ENCODE results near the gene FOXE3. TPM values are rescaled to one million over a fixed set of nuclear protein-coding genes. Genes with fewer than 3 reads are reported as not detected.

The FOXE3 gene
- total RNA-seq, 1 experiment from 2014 or later, result 0.15 TPM

GRCh38 chr1:47442202-47442601 is 26.1 kb downstream of the FOXE3 start:
- Mint-ChIP-seq H3K4me1 (peaks cover 23 to 35% of the 10 kb centered on the region in 2 experiments), H3K4me3 (no peak overlapping the region), H3K36me3 (ENCODE audit: insufficient read depth in 1 of 3, low read depth in 3 of 3) (no peaks in the 10 kb centered on the region; a peak in 1 of 7 replicates), H3K27me3 (ENCODE audit: low read depth) (peaks cover 9% of the 10 kb centered on the region), H3K9me3 (peaks cover 0 to 10% of the 10 kb centered on the region in 2 experiments; a peak in 2 of 5 replicates), H3K27ac (no peak overlapping the region)
- Histone ChIP-seq H4K5ac (ENCODE audit: insufficient read length, low read depth, low read length) (no peak overlapping the region), H3K4ac (ENCODE audit: low read depth, low read length) (no peak overlapping the region), H3K56ac (ENCODE audit: insufficient read length, low read depth, low read length) (no peak overlapping the region), H2BK12ac (ENCODE audit: insufficient read length, low read depth, low read length) (no peak overlapping the region), H3K18ac (ENCODE audit: insufficient read length, low read depth, low read length) (no peak overlapping the region), H3K14ac (ENCODE audit: insufficient read depth, low read length) (no peak overlapping the region), H3K27me3 (ENCODE audit: insufficient read depth, low read length) (peaks cover 88% of the 10 kb centered on the region), H2AFZ (ENCODE audit: low read length) (no peak overlapping the region), H2BK20ac (ENCODE audit: low read depth, low read length, poor library complexity, severe bottlenecking) (no peak overlapping the region), H4K20me1 (ENCODE audit: control insufficient read depth, insufficient read depth, insufficient read length) (no peaks in the 10 kb centered on the region), H4K8ac (replicated peaks; ENCODE audit: insufficient read length, low read depth, low read length) (no peak overlapping the region), H3K23me2 (ENCODE audit: insufficient read length, low read depth, low read length, poor library complexity, severe bottlenecking) (peaks cover 16% of the 10 kb centered on the region), H3K9ac (ENCODE audit: extremely low read depth, insufficient read length, low read length) (no peak overlapping the region), H3T11ph (ENCODE audit: low read length) (no peak overlapping the region), H2BK15ac (ENCODE audit: low read depth, low read length) (no peak overlapping the region), H3K4me1 (ENCODE audit: insufficient read depth, low read length) (peaks cover 6% of the 10 kb centered on the region; the same call in 1 of the 2 replicates), H3K4me2 (ENCODE audit: insufficient read depth, insufficient read length, low read length) (no peak overlapping the region), H2BK5ac (ENCODE audit: insufficient read length, low read length) (no peak overlapping the region), H4K91ac (ENCODE audit: insufficient read length, low read depth, low read length) (no peak overlapping the region), H3K79me1 (ENCODE audit: insufficient read depth, low read depth, low read length, poor library complexity, severe bottlenecking) (no peaks in the 10 kb centered on the region), H2AK5ac (ENCODE audit: insufficient read length, low read length) (no peak overlapping the region), H3K79me2 (ENCODE audit: insufficient read depth, low read length) (no peaks in the 10 kb centered on the region), H3K9me3 (ENCODE audit: control insufficient read depth, low read depth, low read length) (no peaks in the 10 kb centered on the region), H2BK120ac (ENCODE audit: low read depth, low read length, poor library complexity, severe bottlenecking) (no peak overlapping the region), H3K27ac (ENCODE audit: insufficient read length, low read depth, low read length) (no peak overlapping the region), H3K23ac (ENCODE audit: insufficient read length, low read depth, low read length) (no peak overlapping the region)
- WGBS (ENCODE audit: extremely low coverage, insufficient read length, low lambda C conversion rate), result no CpG with 5 or more reads among the region's 4 CpGs
- DNase-seq, result no peak
- TF ChIP-seq CTCF (conservative IDR thresholded peaks at IDR 0.05), result no peak
